LNCaP clone FGC (cell line): ENCODE data around the gene CEACAM21.

Experiments used
- DNase-seq: peaks from one replicate; pipeline ENCODE4 v3.0.0-alpha.2; 2011; ENCODE audit warnings: low read depth
- H3K4me3 ChIP-seq: 2 replicates; pipeline ENCODE4 v1.5.1; 2011; ENCODE audit warnings: mild to moderate bottlenecking, low read depth, low read length, control low read depth
- TF ChIP-seq, protein P1 (sequence below): IDR thresholded peaks from 2 replicates; pipeline ENCODE4 v1.5.1; 2012; ENCODE audit warnings: mild to moderate bottlenecking; ENCODE audit not compliant: control insufficient read depth, insufficient read depth; ENCODE audit errors: extremely low read depth

CEACAM21 gene

DNA sequence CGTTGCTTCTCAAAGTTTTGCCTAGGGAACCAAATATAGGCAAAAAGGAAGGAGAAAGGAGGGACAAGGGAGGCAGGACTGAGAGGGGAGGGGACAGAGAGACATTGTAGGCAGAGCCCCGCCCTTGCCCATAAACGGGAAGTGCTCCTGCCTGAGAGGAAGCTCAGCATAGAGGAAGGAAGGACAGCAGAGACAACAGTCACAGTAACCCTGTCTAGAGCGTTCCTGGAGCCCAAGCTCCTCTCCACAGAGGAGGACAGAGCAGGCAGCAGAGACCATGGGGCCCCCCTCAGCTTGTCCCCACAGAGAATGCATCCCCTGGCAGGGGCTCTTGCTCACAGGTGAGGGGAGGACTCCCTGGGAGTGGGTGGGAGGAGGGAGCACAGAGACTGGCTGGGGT is at the start of gene CEACAM21:
Gene CEACAM21, plus strand, starts transcription at position 169 of the 400 bp plus-strand sequence. Its CDS starts 109 bp downstream, at position 278.
- no peak for DNase-seq
- TF ChIP-seq, protein P1, sequence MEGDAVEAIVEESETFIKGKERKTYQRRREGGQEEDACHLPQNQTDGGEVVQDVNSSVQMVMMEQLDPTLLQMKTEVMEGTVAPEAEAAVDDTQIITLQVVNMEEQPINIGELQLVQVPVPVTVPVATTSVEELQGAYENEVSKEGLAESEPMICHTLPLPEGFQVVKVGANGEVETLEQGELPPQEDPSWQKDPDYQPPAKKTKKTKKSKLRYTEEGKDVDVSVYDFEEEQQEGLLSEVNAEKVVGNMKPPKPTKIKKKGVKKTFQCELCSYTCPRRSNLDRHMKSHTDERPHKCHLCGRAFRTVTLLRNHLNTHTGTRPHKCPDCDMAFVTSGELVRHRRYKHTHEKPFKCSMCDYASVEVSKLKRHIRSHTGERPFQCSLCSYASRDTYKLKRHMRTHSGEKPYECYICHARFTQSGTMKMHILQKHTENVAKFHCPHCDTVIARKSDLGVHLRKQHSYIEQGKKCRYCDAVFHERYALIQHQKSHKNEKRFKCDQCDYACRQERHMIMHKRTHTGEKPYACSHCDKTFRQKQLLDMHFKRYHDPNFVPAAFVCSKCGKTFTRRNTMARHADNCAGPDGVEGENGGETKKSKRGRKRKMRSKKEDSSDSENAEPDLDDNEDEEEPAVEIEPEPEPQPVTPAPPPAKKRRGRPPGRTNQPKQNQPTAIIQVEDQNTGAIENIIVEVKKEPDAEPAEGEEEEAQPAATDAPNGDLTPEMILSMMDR: no peak
- H3K4me3 ChIP-seq: no peak within 1 kb of the TSS

DNA sequence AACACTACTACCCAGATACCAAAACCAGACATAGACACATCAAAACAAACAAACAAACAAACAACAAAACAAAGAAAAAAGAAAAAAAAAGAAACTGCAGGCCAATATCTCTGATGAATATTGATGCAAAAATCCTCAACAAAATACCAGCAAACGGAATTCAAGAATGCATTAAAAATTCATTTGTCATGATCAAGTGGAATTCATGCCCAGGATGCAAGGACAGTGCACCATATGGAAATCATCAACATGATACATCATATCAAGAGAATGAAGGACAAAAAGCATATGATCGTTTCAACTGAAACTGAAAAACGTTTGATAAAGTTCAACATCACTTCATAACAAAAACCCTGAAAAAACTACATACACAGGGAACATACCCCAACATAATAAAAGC is 48.9 kb upstream of the CEACAM21 start:
- no peak for DNase-seq
- TF ChIP-seq, protein P1: no peak
- no peak overlapping the region for H3K4me3 ChIP-seq

DNA sequence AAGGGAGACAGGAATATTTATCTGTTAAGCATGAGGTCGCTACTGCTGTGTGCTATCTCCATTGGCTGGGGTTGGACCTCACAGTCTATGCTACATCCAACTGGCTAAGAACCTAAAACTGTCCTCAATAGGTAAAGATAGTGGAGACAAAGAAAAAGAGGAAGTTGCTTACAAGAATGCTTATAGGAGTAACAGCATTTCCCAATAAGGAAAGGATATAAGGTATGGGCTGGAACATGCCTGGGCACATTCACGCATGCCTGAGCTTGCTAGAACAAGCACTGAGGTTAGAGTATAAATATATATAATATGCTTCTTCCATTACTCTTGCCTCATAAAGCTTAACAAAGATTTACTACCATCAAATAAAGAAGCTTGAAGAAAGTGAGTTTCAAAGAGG is 47.9 kb upstream of the CEACAM21 start:
- no peak for DNase-seq
- TF ChIP-seq, protein P1: no peak
- H3K4me3 ChIP-seq: no peak overlapping the region

DNA sequence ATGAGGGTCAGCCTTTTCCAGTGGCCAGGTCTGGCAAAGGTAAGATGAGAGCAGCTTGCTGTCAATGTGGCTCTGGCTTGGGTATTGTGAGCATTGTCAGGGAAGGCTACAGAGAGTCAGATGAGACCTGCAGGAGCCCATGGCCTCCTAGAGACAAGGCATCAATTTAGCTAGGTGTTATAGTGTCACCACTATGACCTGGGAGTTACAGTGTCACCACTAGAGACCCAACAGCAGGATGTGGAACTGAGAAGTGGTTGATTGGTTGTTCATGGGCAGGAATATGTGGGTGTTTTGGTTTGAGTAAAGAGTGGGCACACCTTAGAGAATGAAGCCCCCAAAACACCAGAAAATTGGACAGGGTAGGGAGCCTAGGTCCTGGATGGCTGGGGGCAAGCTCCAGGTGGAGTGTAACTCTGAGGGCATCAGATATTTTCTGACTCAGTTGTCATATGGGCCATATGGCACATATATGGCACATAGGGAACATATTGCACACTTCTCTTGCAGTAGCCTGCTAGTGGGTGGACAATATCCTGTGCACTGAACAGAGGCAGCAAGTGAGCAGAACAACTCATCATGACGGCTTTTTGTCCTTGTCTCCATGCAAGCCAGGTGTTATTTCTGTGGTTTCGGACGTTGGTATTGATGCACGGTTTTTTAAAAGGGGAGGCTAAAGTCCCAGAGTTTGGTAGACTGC is 46.3 kb upstream of the CEACAM21 start:
- TF ChIP-seq, protein P1: no peak
- no peak for DNase-seq
- no peak overlapping the region for H3K4me3 ChIP-seq

DNA sequence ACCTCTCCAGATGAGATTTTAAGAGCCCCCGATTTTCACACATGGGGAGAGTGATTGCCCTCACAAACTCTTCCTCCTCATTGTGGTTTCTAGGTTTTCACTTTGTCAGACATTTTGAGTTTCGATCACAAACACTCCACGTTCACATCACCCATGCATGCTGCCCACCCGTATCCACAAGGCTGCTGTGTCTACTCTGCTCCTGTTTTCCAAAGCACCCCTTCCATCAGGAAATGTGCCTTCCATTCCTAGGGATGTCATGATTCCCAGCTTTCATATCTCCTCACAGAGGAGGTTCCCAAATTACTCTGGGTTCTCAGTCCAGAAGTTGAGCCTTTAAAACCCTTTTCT is 45.8 kb upstream of the CEACAM21 start:
- TF ChIP-seq, protein P1: no peak
- H3K4me3 ChIP-seq: no peak overlapping the region
- no peak for DNase-seq

DNA sequence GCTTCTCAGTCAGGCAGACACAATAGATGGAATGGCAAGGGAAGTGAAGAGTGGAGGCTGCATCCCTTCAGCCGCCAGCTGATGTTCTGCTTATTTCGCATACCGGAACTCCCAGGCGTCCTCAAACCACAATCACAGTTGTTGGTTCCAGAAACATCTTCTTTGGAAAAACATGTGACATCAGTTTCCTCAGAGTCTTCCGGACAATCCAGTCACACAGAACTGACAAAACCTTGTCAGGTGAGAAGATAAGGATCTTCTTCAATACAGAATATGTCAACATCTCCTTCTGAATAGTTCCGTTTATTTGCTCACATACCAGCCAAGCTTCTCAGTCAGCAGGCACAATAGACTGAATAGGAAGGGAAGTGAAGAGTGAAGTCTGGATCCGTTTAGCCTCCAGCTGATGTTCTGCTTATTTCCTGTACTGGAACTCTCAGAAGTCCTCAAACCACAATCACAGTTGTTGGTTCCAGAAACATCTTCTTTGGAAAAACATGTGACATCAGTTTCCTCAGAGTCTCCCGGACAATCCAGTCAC is 45.1 kb upstream of the CEACAM21 start:
- TF ChIP-seq, protein P1: no peak
- DNase-seq: peak; percentile 72
- H3K4me3 ChIP-seq: peak overlapping the region; percentile 31
